Activated CD8-positive, alpha-beta memory T cell treated with anti-CD3 and anti-CD28 coated beads, Interleukin-2, amount 50 U/mL, for 24 hours (primary cell): ENCODE measurements around the gene AWAT1.
"Not testable (repeated sequence)": the region's sequence is repeated elsewhere in the genome, so short reads cannot be mapped to it uniquely, and the experiment has no call there.

Experiments used
- DNase-seq: peaks from one replicate; pipeline ENCODE4 v3.0.0-alpha.2; 2020; ENCODE audit errors: extremely low read depth

AWAT1 gene

GRCh38 chrX:70234355-70234754 is at the start of gene AWAT1:
AWAT1 (plus strand) TSS chrX:70234655; CDS start chrX:70234696, 41 bp downstream.
- no peak for DNase-seq

GRCh38 chrX:70190225-70190624 is 44.2 kb upstream of the AWAT1 start:
- no peak for DNase-seq

- peak; percentile 20 for DNase-seq
These were observed 37.3 kb upstream of the AWAT1 start for GRCh38 chrX:70196961-70197720.

- DNase-seq: no peak
These were observed 32.7 kb upstream of the AWAT1 start for GRCh38 chrX:70201732-70202131.

- DNase-seq: no peak
These were observed 26.0 kb upstream of the AWAT1 start for GRCh38 chrX:70208479-70208878.

- DNase-seq: not testable (repeated sequence)
These were observed 24.9 kb upstream of the AWAT1 start for GRCh38 chrX:70209570-70209969.

- no peak for DNase-seq
These were observed 14.3 kb upstream of the AWAT1 start for GRCh38 chrX:70219938-70220764.

GRCh38 chrX:70226048-70226447 is 8.4 kb upstream of the AWAT1 start:
- DNase-seq: no peak

- DNase-seq: no peak
These were observed 7.8 kb upstream of the AWAT1 start for GRCh38 chrX:70226687-70227086.

GRCh38 chrX:70231666-70232065 is 2.8 kb upstream of the AWAT1 start:
- no peak for DNase-seq

GRCh38 chrX:70240751-70241150 is 6.3 kb downstream of the AWAT1 start:
- no peak for DNase-seq

- DNase-seq: no peak
These were observed 7.0 kb downstream of the AWAT1 start for GRCh38 chrX:70241501-70241900.

GRCh38 chrX:70243601-70244000 is 9.1 kb downstream of the AWAT1 start:
- DNase-seq: not testable (repeated sequence)

- no peak for DNase-seq
These were observed 10.4 kb downstream of the AWAT1 start for GRCh38 chrX:70244881-70245280.

- no peak for DNase-seq
These were observed 12.8 kb downstream of the AWAT1 start for GRCh38 chrX:70247252-70247651.

- no peak for DNase-seq
These were observed 18.0 kb downstream of the AWAT1 start for GRCh38 chrX:70252491-70252890.

GRCh38 chrX:70253377-70254062 is 19.1 kb downstream of the AWAT1 start:
- no peak for DNase-seq

GRCh38 chrX:70254063-70254400 is 19.6 kb downstream of the AWAT1 start:
- no peak for DNase-seq

GRCh38 chrX:70254909-70255308 is 20.5 kb downstream of the AWAT1 start:
- DNase-seq: no peak

GRCh38 chrX:70255452-70255851 is 21.0 kb downstream of the AWAT1 start:
- DNase-seq: no peak

- DNase-seq: no peak
These were observed 23.2 kb downstream of the AWAT1 start for GRCh38 chrX:70257423-70258288.

GRCh38 chrX:70260104-70260503 is 25.6 kb downstream of the AWAT1 start, which contains the start of gene P2RY4:
P2RY4 (minus strand) TSS chrX:70260204; CDS start chrX:70259624, 580 bp downstream.
- DNase-seq: no peak
